ENCODE results near the gene MICAL3.

The MICAL3 gene

GRCh38 chr22:17785185-17786184 lies 238.9 kb downstream of the MICAL3 start:
- DNase-seq: peak; percentile 49

GRCh38 chr22:17784776-17785175 lies 239.6 kb downstream of the MICAL3 start:
- DNase-seq: no peak

GRCh38 chr22:17783773-17784480 lies 240.4 kb downstream of the MICAL3 start:
- DNase-seq: no peak

GRCh38 chr22:17783312-17783711 lies 241.0 kb downstream of the MICAL3 start:
- DNase-seq: no peak

GRCh38 chr22:17782621-17783020 lies 241.7 kb downstream of the MICAL3 start:
- DNase-seq: no peak

GRCh38 chr22:17782158-17782557 lies 242.2 kb downstream of the MICAL3 start:
- DNase-seq: no peak

GRCh38 chr22:17781319-17782031 lies 242.9 kb downstream of the MICAL3 start:
- DNase-seq: peak; percentile 27

GRCh38 chr22:17780741-17781318 lies 243.5 kb downstream of the MICAL3 start:
- DNase-seq: no peak

- DNase-seq: no peak
Observed at GRCh38 chr22:17780116-17780740, 244.1 kb downstream of the MICAL3 start.

- no peak for DNase-seq
Observed at GRCh38 chr22:17779286-17780115, 244.9 kb downstream of the MICAL3 start.

- no peak for DNase-seq
Observed at GRCh38 chr22:17778412-17778976, 245.9 kb downstream of the MICAL3 start.

GRCh38 chr22:17777717-17778044 lies 246.7 kb downstream of the MICAL3 start:
- no peak for DNase-seq

- DNase-seq: peak; percentile 62
Observed at GRCh38 chr22:17777005-17777716, 247.2 kb downstream of the MICAL3 start.

GRCh38 chr22:17775781-17776465 lies 248.4 kb downstream of the MICAL3 start:
- DNase-seq: no peak

- no peak for DNase-seq
Observed at GRCh38 chr22:17774926-17775685, 249.3 kb downstream of the MICAL3 start.

GRCh38 chr22:17774206-17774925 lies 250.0 kb downstream of the MICAL3 start, which contains the start of gene BID:
Gene BID (minus strand): TSS chr22:17774469. CDS start chr22:17750116, 24,353 bp downstream.
- no peak for DNase-seq

GRCh38 chr22:17773606-17774205 lies 250.7 kb downstream of the MICAL3 start:
- DNase-seq: no peak
